NCI-H524 treated with DMSO at 0.1 percent for 48 hours (cell line): ENCODE data around the gene IGFL2.
"Not testable (repeated sequence)": the region's sequence is repeated elsewhere in the genome, so short reads cannot be mapped to it uniquely, and the experiment has no call there.

ENCODE experiments used
- DNase-seq: peaks from one replicate; lab custom pipeline; 2025; lab: John Stamatoyannopoulos, UW

IGFL2 gene

GRCh38 chr19:46189971-46190888 lies 42.2 kb downstream of the IGFL2 start:
- DNase-seq = no peak

- DNase-seq = no peak
Observed at GRCh38 chr19:46191356-46191755, 43.3 kb downstream of the IGFL2 start.

GRCh38 chr19:46191972-46192371 lies 43.9 kb downstream of the IGFL2 start:
- DNase-seq = no peak

- DNase-seq = not testable (repeated sequence)
Observed at GRCh38 chr19:46192626-46192991, 44.6 kb downstream of the IGFL2 start.

- DNase-seq = no peak
Observed at GRCh38 chr19:46192992-46193650, 45.1 kb downstream of the IGFL2 start.

GRCh38 chr19:46193678-46194077 lies 45.6 kb downstream of the IGFL2 start:
- no peak for DNase-seq

GRCh38 chr19:46195104-46195503 lies 47.1 kb downstream of the IGFL2 start:
- no peak for DNase-seq

GRCh38 chr19:46195919-46196318 lies 47.9 kb downstream of the IGFL2 start:
- DNase-seq = not testable (repeated sequence)

GRCh38 chr19:46196410-46197124 lies 48.5 kb downstream of the IGFL2 start:
- DNase-seq = no peak

- DNase-seq = no peak
Observed at GRCh38 chr19:46197314-46198070, 49.5 kb downstream of the IGFL2 start.

- no peak for DNase-seq
Observed at GRCh38 chr19:46198756-46199155, 50.7 kb downstream of the IGFL2 start.

- no peak for DNase-seq
Observed at GRCh38 chr19:46201454-46202310, 53.6 kb downstream of the IGFL2 start.

GRCh38 chr19:46202426-46202825 lies 54.4 kb downstream of the IGFL2 start:
- no peak for DNase-seq

- no peak for DNase-seq
Observed at GRCh38 chr19:46202872-46203860, 55.1 kb downstream of the IGFL2 start.

- DNase-seq = no peak
Observed at GRCh38 chr19:46204008-46204407, 56.0 kb downstream of the IGFL2 start.

- DNase-seq = no peak
Observed at GRCh38 chr19:46205183-46205984, 57.3 kb downstream of the IGFL2 start.

GRCh38 chr19:46206176-46206575 lies 58.1 kb downstream of the IGFL2 start:
- no peak for DNase-seq

- DNase-seq = no peak
Observed at GRCh38 chr19:46206682-46207081, 58.6 kb downstream of the IGFL2 start.

- not testable (repeated sequence) for DNase-seq
Observed at GRCh38 chr19:46207858-46208257, 59.8 kb downstream of the IGFL2 start.
